ENCODE measurements around the gene IFT25.
"Not testable (repeated sequence)": the region's sequence is repeated elsewhere in the genome, so short reads cannot be mapped to it uniquely, and the experiment has no call there.

DNA sequence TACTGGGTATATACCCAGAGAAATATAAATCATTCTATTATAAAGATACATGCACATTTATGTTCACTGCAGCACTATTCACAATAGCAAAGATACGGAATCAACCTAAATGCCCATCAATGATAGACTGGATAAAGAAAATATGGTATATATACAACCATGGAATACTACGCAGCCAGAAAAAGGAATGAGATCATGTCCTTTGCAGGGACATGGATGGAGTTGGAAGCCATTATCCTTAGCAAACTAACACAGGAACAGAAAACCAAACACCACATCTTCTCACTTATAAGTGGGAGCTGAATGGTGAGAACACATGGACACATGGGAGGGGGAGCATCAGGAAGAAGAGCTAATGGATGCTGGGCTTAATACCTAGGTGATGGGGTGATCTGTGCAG, 63.6 kb downstream of the IFT25 start:
- not testable (repeated sequence) for TF ChIP-seq POLR2AphosphoS5 (IDR thresholded peaks at IDR 0.05; ENCODE audit: low read depth); CREB1 (CRISPR knock-in tag; IDR thresholded peaks at IDR 0.05; ENCODE audit: low read depth); JUNB (IDR thresholded peaks at IDR 0.05; ENCODE audit: unreplicated experiment); EZH2 (IDR thresholded peaks at IDR 0.05; ENCODE audit: low read depth, unreplicated experiment)
- TF ChIP-seq, protein P1, sequence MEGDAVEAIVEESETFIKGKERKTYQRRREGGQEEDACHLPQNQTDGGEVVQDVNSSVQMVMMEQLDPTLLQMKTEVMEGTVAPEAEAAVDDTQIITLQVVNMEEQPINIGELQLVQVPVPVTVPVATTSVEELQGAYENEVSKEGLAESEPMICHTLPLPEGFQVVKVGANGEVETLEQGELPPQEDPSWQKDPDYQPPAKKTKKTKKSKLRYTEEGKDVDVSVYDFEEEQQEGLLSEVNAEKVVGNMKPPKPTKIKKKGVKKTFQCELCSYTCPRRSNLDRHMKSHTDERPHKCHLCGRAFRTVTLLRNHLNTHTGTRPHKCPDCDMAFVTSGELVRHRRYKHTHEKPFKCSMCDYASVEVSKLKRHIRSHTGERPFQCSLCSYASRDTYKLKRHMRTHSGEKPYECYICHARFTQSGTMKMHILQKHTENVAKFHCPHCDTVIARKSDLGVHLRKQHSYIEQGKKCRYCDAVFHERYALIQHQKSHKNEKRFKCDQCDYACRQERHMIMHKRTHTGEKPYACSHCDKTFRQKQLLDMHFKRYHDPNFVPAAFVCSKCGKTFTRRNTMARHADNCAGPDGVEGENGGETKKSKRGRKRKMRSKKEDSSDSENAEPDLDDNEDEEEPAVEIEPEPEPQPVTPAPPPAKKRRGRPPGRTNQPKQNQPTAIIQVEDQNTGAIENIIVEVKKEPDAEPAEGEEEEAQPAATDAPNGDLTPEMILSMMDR (conservative IDR thresholded peaks at IDR 0.05; ENCODE audit: low read depth in 2 of 2): not testable (repeated sequence)
- TF ChIP-seq, protein P2, sequence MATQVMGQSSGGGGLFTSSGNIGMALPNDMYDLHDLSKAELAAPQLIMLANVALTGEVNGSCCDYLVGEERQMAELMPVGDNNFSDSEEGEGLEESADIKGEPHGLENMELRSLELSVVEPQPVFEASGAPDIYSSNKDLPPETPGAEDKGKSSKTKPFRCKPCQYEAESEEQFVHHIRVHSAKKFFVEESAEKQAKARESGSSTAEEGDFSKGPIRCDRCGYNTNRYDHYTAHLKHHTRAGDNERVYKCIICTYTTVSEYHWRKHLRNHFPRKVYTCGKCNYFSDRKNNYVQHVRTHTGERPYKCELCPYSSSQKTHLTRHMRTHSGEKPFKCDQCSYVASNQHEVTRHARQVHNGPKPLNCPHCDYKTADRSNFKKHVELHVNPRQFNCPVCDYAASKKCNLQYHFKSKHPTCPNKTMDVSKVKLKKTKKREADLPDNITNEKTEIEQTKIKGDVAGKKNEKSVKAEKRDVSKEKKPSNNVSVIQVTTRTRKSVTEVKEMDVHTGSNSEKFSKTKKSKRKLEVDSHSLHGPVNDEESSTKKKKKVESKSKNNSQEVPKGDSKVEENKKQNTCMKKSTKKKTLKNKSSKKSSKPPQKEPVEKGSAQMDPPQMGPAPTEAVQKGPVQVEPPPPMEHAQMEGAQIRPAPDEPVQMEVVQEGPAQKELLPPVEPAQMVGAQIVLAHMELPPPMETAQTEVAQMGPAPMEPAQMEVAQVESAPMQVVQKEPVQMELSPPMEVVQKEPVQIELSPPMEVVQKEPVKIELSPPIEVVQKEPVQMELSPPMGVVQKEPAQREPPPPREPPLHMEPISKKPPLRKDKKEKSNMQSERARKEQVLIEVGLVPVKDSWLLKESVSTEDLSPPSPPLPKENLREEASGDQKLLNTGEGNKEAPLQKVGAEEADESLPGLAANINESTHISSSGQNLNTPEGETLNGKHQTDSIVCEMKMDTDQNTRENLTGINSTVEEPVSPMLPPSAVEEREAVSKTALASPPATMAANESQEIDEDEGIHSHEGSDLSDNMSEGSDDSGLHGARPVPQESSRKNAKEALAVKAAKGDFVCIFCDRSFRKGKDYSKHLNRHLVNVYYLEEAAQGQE (IDR thresholded peaks at IDR 0.05; ENCODE audit: unreplicated experiment): not testable (repeated sequence)

Measured in GM23338 (cell line).